ENCODE measurements around the gene NOXRED1. TPM values are rescaled to one million over a fixed set of nuclear protein-coding genes. Genes with fewer than 3 reads are reported as not detected.

NOXRED1 gene
- total and polyA plus RNA-seq, 10 of the 15 experiments (the other 5 are each of a cell fraction or from before 2014, with no cell fraction given): 0.06 to 0.62 (median 0.14) TPM

- Histone ChIP-seq H3K9ac (ENCODE audit: control insufficient read depth, insufficient read depth, low read length) (no peak overlapping the region), H3K27ac (ENCODE audit: control insufficient read depth, insufficient read depth) (peak overlapping the region; percentile 27), H3K4me3 (no peak overlapping the region), H3K9me3 (replicated peaks; ENCODE audit: control insufficient read depth, insufficient read depth, low read length) (no peaks in the 10 kb centered on the region), H3K79me2 (ENCODE audit: control insufficient read depth, insufficient read depth, low read length) (peaks cover 52% of the 10 kb centered on the region), H2AFZ (ENCODE audit: control insufficient read depth, low read depth, low read length) (no peak overlapping the region), H3K4me1 (ENCODE audit: control insufficient read depth, insufficient read depth, low read length) (peaks cover 14% of the 10 kb centered on the region), H3K36me3 (ENCODE audit: control insufficient read depth in 2 of 2, insufficient read depth in 2 of 2, low read length in 1 of 2) (peaks cover 0 to 2% of the 10 kb centered on the region in 2 experiments; a peak in 2 of 4 replicates), H3K4me2 (ENCODE audit: control insufficient read depth, insufficient read depth) (peak overlapping the region; percentile 38; the same call in 1 of the 2 replicates), H3K27me3 (replicated peaks in 1 of 2; ENCODE audit: control insufficient read depth in 2 of 2, insufficient read depth in 2 of 2, low read length in 1 of 2) (no peaks in the 10 kb centered on the region), H4K20me1 (ENCODE audit: control insufficient read depth, insufficient read depth) (no peaks in the 10 kb centered on the region)
- DNase-seq (ENCODE audit: low read depth, low spot score) (no peak), FAIRE-seq (no peak), ATAC-seq (no peak)
- RAD21 ChIA-PET (ENCODE audit: unreplicated experiment): interaction anchor here (1.4 kb wide), 1 partner anchor 87 kb away, joined by 5 read pairs; the partner anchor contains the start of gene VIPAS39
- 0% methylated on average over 1 of the region's 1 CpG for WGBS (ENCODE audit: insufficient coverage, insufficient replicate concordance, low lambda C conversion rate, missing lambda C conversion rate)
- TF ChIP-seq NFYA (IDR thresholded peaks at IDR 0.05; ENCODE audit: borderline replicate concordance, low read depth, low read length) (no peak), NKRF (conservative IDR thresholded peaks at IDR 0.05) (no peak), MXI1 (IDR thresholded peaks at IDR 0.05; ENCODE audit: low read depth, low read length) (no peak), BACH1 (IDR thresholded peaks at IDR 0.05; ENCODE audit: borderline replicate concordance) (no peak), NRF1 (conservative IDR thresholded peaks at IDR 0.05; ENCODE audit: low read depth, low read length) (no peak), RAD51 (IDR thresholded peaks at IDR 0.05) (no peak), TCF12 (IDR thresholded peaks at IDR 0.05; ENCODE audit: low read depth, low read length) (no peak), ZSCAN29 (IDR thresholded peaks at IDR 0.05) (no peak)
- TF ChIP-seq, protein P1, sequence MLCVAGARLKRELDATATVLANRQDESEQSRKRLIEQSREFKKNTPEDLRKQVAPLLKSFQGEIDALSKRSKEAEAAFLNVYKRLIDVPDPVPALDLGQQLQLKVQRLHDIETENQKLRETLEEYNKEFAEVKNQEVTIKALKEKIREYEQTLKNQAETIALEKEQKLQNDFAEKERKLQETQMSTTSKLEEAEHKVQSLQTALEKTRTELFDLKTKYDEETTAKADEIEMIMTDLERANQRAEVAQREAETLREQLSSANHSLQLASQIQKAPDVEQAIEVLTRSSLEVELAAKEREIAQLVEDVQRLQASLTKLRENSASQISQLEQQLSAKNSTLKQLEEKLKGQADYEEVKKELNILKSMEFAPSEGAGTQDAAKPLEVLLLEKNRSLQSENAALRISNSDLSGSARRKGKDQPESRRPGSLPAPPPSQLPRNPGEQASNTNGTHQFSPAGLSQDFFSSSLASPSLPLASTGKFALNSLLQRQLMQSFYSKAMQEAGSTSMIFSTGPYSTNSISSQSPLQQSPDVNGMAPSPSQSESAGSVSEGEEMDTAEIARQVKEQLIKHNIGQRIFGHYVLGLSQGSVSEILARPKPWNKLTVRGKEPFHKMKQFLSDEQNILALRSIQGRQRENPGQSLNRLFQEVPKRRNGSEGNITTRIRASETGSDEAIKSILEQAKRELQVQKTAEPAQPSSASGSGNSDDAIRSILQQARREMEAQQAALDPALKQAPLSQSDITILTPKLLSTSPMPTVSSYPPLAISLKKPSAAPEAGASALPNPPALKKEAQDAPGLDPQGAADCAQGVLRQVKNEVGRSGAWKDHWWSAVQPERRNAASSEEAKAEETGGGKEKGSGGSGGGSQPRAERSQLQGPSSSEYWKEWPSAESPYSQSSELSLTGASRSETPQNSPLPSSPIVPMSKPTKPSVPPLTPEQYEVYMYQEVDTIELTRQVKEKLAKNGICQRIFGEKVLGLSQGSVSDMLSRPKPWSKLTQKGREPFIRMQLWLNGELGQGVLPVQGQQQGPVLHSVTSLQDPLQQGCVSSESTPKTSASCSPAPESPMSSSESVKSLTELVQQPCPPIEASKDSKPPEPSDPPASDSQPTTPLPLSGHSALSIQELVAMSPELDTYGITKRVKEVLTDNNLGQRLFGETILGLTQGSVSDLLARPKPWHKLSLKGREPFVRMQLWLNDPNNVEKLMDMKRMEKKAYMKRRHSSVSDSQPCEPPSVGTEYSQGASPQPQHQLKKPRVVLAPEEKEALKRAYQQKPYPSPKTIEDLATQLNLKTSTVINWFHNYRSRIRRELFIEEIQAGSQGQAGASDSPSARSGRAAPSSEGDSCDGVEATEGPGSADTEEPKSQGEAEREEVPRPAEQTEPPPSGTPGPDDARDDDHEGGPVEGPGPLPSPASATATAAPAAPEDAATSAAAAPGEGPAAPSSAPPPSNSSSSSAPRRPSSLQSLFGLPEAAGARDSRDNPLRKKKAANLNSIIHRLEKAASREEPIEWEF (IDR thresholded peaks at IDR 0.05; ENCODE audit: insufficient replicate concordance, low read depth, low read length): no peak
- SMC1A ChIA-PET (ENCODE audit: uncharacterized antibody, unreplicated experiment): interaction anchor here (0.9 to 1.4 kb wide), 2 partner anchors 50 to 248 kb away, joined by 3 read pairs; no protein-coding TSS in a partner anchor
- in situ Hi-C loops (cut with MboI): no loop called here
- intact Hi-C loops (cut with micrococcal nuclease; ENCODE audit: unreplicated experiment): no loop called here
- POLR2A ChIA-PET: no interaction called here
- BruUV-seq (replicated peaks): no TSS peak
- CTCF ChIA-PET: interaction anchor here (1.0 to 1.2 kb wide), 3 partner anchors 14 to 53 kb away, joined by 3 to 4 read pairs (median 3); no protein-coding TSS in a partner anchor
Observed at GRCh38 chr14:77369285-77369684, 54.0 kb downstream of the NOXRED1 start.

Data from GM12878 (cell line).